Neural progenitor cell (in vitro differentiated cells): ENCODE results near the gene KRTAP10-3. TPM values are rescaled to one million over a fixed set of nuclear protein-coding genes. Genes with fewer than 3 reads are reported as not detected.

ENCODE experiments used
- DNase-seq: peaks from one replicate; pipeline ENCODE4 v3.0.0-alpha.2; 2016; ENCODE audit warnings: low spot score
- H2AFZ ChIP-seq: fragments of 200-600 bp; sonication (generic); replicated peaks from 2 replicates; pipeline ENCODE4 v1.6.1; 2016; ENCODE audit warnings: antibody characterized with exemption
- H3F3A ChIP-seq: fragments of 200-600 bp; sonication (generic); 2 replicates; pipeline ENCODE4 v1.6.1; 2016; ENCODE audit warnings: antibody characterized with exemption, low read depth
- H3K27ac ChIP-seq: fragments of 200-600 bp; sonication (generic); 2 replicates; pipeline ENCODE4 v1.5.1; 2016; ENCODE audit warnings: mild to moderate bottlenecking
- H3K27me3 ChIP-seq: fragments of 200-600 bp; sonication (generic); 2 replicates; pipeline ENCODE4 v1.6.1; 2016; ENCODE audit warnings: mild to moderate bottlenecking, moderate library complexity
- H3K36me3 ChIP-seq: fragments of 200-600 bp; sonication (generic); 2 replicates; pipeline ENCODE4 v1.5.1; 2016
- H3K4me1 ChIP-seq: fragments of 200-600 bp; sonication (generic); 2 replicates; pipeline ENCODE4 v1.6.1; 2016; ENCODE audit warnings: mixed run types
- H3K4me2 ChIP-seq: fragments of 200-600 bp; sonication (generic); 2 replicates; pipeline ENCODE4 v1.6.1; 2016
- H3K4me3 ChIP-seq: fragments of 200-600 bp; sonication (generic); 2 replicates; pipeline ENCODE4 v1.5.1; 2016
- H3K79me2 ChIP-seq: fragments of 200-600 bp; sonication (generic); 2 replicates; pipeline ENCODE4 v1.6.1; 2016; ENCODE audit warnings: low read depth
- H3K9ac ChIP-seq: fragments of 200-600 bp; sonication (generic); 2 replicates; pipeline ENCODE4 v1.6.1; 2016
- H3K9me3 ChIP-seq: fragments of 200-600 bp; sonication (generic); 2 replicates; pipeline ENCODE4 v1.5.1; 2016; ENCODE audit warnings: low read depth
- H4K20me1 ChIP-seq: fragments of 200-600 bp; sonication (generic); 2 replicates; pipeline ENCODE4 v1.6.1; 2016; ENCODE audit warnings: low read depth
- H3K27ac Mint-ChIP-seq: 3 replicates; pipeline ENCODE4 v1.8.0; 2021; ENCODE audit warnings: mixed read lengths
- H3K27me3 Mint-ChIP-seq: 2 replicates; pipeline ENCODE4 v1.8.0; 2022; ENCODE audit warnings: low read depth, mild to moderate bottlenecking, inconsistent platforms, moderate library complexity, mixed read lengths; ENCODE audit not compliant: insufficient read depth
- H3K36me3 Mint-ChIP-seq: 3 replicates; pipeline ENCODE4 v1.8.0; 2021; ENCODE audit warnings: mixed read lengths
- H3K4me1 Mint-ChIP-seq: 3 replicates; pipeline ENCODE4 v1.8.0; 2021; ENCODE audit warnings: mixed read lengths
- H3K4me3 Mint-ChIP-seq: 3 replicates; pipeline ENCODE4 v1.8.0; 2021; ENCODE audit warnings: mild to moderate bottlenecking, moderate library complexity, mixed read lengths
- H3K9me3 Mint-ChIP-seq: 3 replicates; pipeline ENCODE4 v1.8.0; 2020; ENCODE audit warnings: mixed read lengths
- CTCF ChIP-seq: fragments of 200-600 bp; sonication (generic); IDR thresholded peaks from 2 replicates; pipeline ENCODE4 v1.5.1; 2017; ENCODE audit warnings: antibody characterized with exemption, mild to moderate bottlenecking
- EZH2 ChIP-seq: fragments of 200-600 bp; sonication (generic); IDR thresholded peaks from 2 replicates; pipeline ENCODE4 v1.6.1; 2017; ENCODE audit warnings: antibody characterized with exemption, mild to moderate bottlenecking, moderate library complexity
- EZH2phosphoT487 ChIP-seq: fragments of 200-600 bp; sonication (generic); IDR thresholded peaks from 2 replicates; pipeline ENCODE4 v1.6.1; 2017; ENCODE audit warnings: antibody characterized with exemption
- total RNA-seq: library from RNA; depleted of rRNA; stranded (reverse); fragments of >200 nt; gene quantifications from 2 replicates; pipeline ENCODE4 v1.2.3, GENCODE V29; 2015; ENCODE audit warnings: low replicate concordance

Gene KRTAP10-3
- total RNA-seq, 1 donor from 2014 or later, result not detected

- Mint-ChIP-seq H3K27me3 (peaks cover 18% of the 10 kb centered on the region), H3K9me3 (no peaks in the 10 kb centered on the region), H3K27ac (no peak overlapping the region), H3K4me3 (no peak overlapping the region), H3K4me1 (peaks cover 3% of the 10 kb centered on the region), H3K36me3 (no peaks in the 10 kb centered on the region)
- Histone ChIP-seq H3K36me3 (no peaks in the 10 kb centered on the region), H3K4me1 (no peaks in the 10 kb centered on the region), H4K20me1 (no peaks in the 10 kb centered on the region), H3K9ac (no peak overlapping the region), H3K27ac (no peak overlapping the region), H3F3A (no peaks in the 10 kb centered on the region), H3K79me2 (no peaks in the 10 kb centered on the region), H3K4me2 (no peak overlapping the region), H2AFZ (no peak overlapping the region), H3K9me3 (no peaks in the 10 kb centered on the region), H3K27me3 (no peaks in the 10 kb centered on the region), H3K4me3 (no peak overlapping the region)
- DNase-seq, result no peak
- TF ChIP-seq EZH2 (no peak), CTCF (no peak), EZH2phosphoT487 (no peak)
Observed at GRCh38 chr21:44533121-44533890, 25.3 kb downstream of the KRTAP10-3 start.

DNA sequence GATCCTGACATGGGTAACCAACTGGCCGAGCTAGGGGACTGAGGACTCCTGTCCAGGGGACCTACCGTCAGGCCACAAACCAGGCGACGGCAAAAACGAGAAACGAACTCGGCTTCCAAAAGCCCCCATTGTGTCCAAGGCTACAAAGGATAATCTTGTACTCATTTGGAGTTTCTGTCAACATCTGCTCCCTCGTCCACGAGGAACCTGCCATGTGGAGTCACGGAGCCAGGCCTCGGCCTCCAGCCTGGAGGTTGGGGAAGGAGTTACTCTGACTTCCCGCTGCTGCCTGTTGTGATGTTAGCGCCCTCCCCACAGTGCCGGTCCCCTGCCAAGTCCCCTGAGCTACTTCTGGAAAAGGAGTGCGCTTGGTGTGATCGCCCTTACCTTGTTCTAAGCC is 25.9 kb downstream of the KRTAP10-3 start:
- no peaks in the 10 kb centered on the region for H3K27me3 ChIP-seq

GRCh38 chr21:44531606-44532564 is 26.7 kb downstream of the KRTAP10-3 start:
- Mint-ChIP-seq H3K9me3 (no peaks in the 10 kb centered on the region), H3K4me3 (no peak overlapping the region), H3K36me3 (no peaks in the 10 kb centered on the region), H3K4me1 (peaks cover 3% of the 10 kb centered on the region), H3K27ac (peak overlapping the region; percentile 42), H3K27me3 (peaks cover 18% of the 10 kb centered on the region)
- DNase-seq, result no peak
- no peaks in the 10 kb centered on the region for H3K36me3 ChIP-seq
- no peak overlapping the region for H3K4me3 ChIP-seq
- TF ChIP-seq CTCF (no peak), EZH2phosphoT487 (no peak), EZH2 (no peak)
- no peaks in the 10 kb centered on the region for H3K27me3 ChIP-seq
- H3K4me1 ChIP-seq, result no peaks in the 10 kb centered on the region
- H3K79me2 ChIP-seq, result no peaks in the 10 kb centered on the region
- H3F3A ChIP-seq, result no peaks in the 10 kb centered on the region
- H2AFZ ChIP-seq, result no peak overlapping the region
- no peak overlapping the region for H3K9ac ChIP-seq
- no peaks in the 10 kb centered on the region for H3K9me3 ChIP-seq
- no peak overlapping the region for H3K4me2 ChIP-seq
- no peaks in the 10 kb centered on the region for H4K20me1 ChIP-seq
- no peak overlapping the region for H3K27ac ChIP-seq

More for the DNA sequence above, 25.9 kb downstream of the KRTAP10-3 start:
- no peak overlapping the region for H3K4me2 ChIP-seq
- no peak overlapping the region for H3K4me3 Mint-ChIP-seq
- no peak overlapping the region for H3K27ac ChIP-seq
- H3F3A ChIP-seq, result no peaks in the 10 kb centered on the region
- no peaks in the 10 kb centered on the region for H3K36me3 ChIP-seq
- no peak overlapping the region for H3K4me3 ChIP-seq
- no peak overlapping the region for H2AFZ ChIP-seq
- H3K9me3 Mint-ChIP-seq, result no peaks in the 10 kb centered on the region
- H3K27ac Mint-ChIP-seq, result no peak overlapping the region
- no peaks in the 10 kb centered on the region for H3K79me2 ChIP-seq
- no peaks in the 10 kb centered on the region for H4K20me1 ChIP-seq
- H3K4me1 ChIP-seq, result no peaks in the 10 kb centered on the region
- no peaks in the 10 kb centered on the region for H3K9me3 ChIP-seq
- no peak for TF ChIP-seq EZH2phosphoT487
- TF ChIP-seq EZH2, result no peak
- TF ChIP-seq CTCF, result no peak
- peaks cover 3% of the 10 kb centered on the region for H3K4me1 Mint-ChIP-seq
- no peak for DNase-seq
- no peaks in the 10 kb centered on the region for H3K36me3 Mint-ChIP-seq
- H3K27me3 Mint-ChIP-seq, result peaks cover 18% of the 10 kb centered on the region
- H3K9ac ChIP-seq, result no peak overlapping the region
